Activated T-cell treated with anti-CD3 and anti-CD28 coated beads, Interleukin-2, amount 50 U/mL, for 72 hours (primary cell): Measurements from ENCODE around the gene MAN2A2. TPM values are rescaled to one million over a fixed set of nuclear protein-coding genes. Genes with fewer than 3 reads are reported as not detected.
A peak's percentile ranks its signal among the peaks of the same experiment; 100 is the strongest.

Source experiments
- ATAC-seq, 2 donors: fragments of 150-1000 bp; cut with Tn5 transposase; replicated peaks in 1 of 2; 2 replicates each; pipeline ENCODE4 v1.10.0; 2021; ENCODE audit warnings: moderate library complexity in 2 of 2, mild to moderate bottlenecking in 1 of 2
- DNase-seq, 2 donors: peaks; one replicate each; pipeline ENCODE4 v3.0.0; 2021 to 2022; ENCODE audit warnings: mixed read lengths in 1 of 2
- H3K27ac Mint-ChIP-seq: one replicate; pipeline ENCODE4 v1.8.0; 2022; ENCODE audit warnings: mild to moderate bottlenecking, moderate library complexity, mixed read lengths
- H3K27me3 Mint-ChIP-seq: one replicate; pipeline ENCODE4 v1.8.0; 2022; ENCODE audit warnings: low read depth, mixed read lengths
- H3K36me3 Mint-ChIP-seq, 2 donors: one replicate each; pipeline ENCODE4 v1.8.0; 2022; ENCODE audit warnings: mixed read lengths in 2 of 2, mild to moderate bottlenecking in 1 of 2; ENCODE audit not compliant: insufficient read depth in 2 of 2
- H3K4me1 Mint-ChIP-seq: one replicate; pipeline ENCODE4 v1.8.0; 2022; ENCODE audit warnings: low read depth, mixed read lengths
- H3K4me3 Mint-ChIP-seq, 2 donors: one replicate each; pipeline ENCODE4 v1.8.0; 2022; ENCODE audit warnings: mild to moderate bottlenecking in 2 of 2, mixed read lengths in 2 of 2, moderate library complexity in 2 of 2
- H3K9me3 Mint-ChIP-seq, 2 donors: one replicate each; pipeline ENCODE4 v1.8.0; 2022; ENCODE audit warnings: mixed read lengths in 2 of 2
- total RNA-seq, 2 donors: library from RNA; stranded (reverse); gene quantifications; one replicate each; pipeline ENCODE4 v1.2.3, GENCODE V29; 2022

The MAN2A2 gene
- total RNA-seq, 2 donors from 2014 or later = 159 to 190 TPM

GRCh38 chr15:90882781-90883525, 20.1 kb upstream of the MAN2A2 start:
- H3K36me3 Mint-ChIP-seq = peaks cover 9 to 13% of the 10 kb centered on the region in 2 donors

GRCh38 chr15:90883526-90883975, 19.6 kb upstream of the MAN2A2 start:
- peak overlapping the region; percentile 15 for H3K27ac Mint-ChIP-seq
- H3K4me1 Mint-ChIP-seq = peaks cover 60% of the 10 kb centered on the region
- no peak for ATAC-seq
- H3K36me3 Mint-ChIP-seq = peaks cover 11 to 14% of the 10 kb centered on the region in 2 donors
- no peaks in the 10 kb centered on the region for H3K27me3 Mint-ChIP-seq
- H3K4me3 Mint-ChIP-seq = peak overlapping the region; percentile 14 to 54
- no peaks in the 10 kb centered on the region for H3K9me3 Mint-ChIP-seq
- DNase-seq = no peak

More at GRCh38 chr15:90882781-90883525, 20.1 kb upstream of the MAN2A2 start:
- Mint-ChIP-seq H3K4me1 (peaks cover 66% of the 10 kb centered on the region), H3K4me3 (peak overlapping the region; percentile 14 to 54), H3K27me3 (no peaks in the 10 kb centered on the region), H3K9me3 (no peaks in the 10 kb centered on the region), H3K27ac (peak overlapping the region; percentile 60)
- ATAC-seq (no peak), DNase-seq (no peak)

- Mint-ChIP-seq H3K9me3 (no peaks in the 10 kb centered on the region), H3K36me3 (peaks cover 11 to 14% of the 10 kb centered on the region in 2 donors), H3K27ac (peak within 1 kb of the TSS; percentile 86), H3K27me3 (no peaks in the 10 kb centered on the region), H3K4me3 (peak within 1 kb of the TSS; percentile 28 to 66), H3K4me1 (peaks cover 57% of the 10 kb centered on the region)
- DNase-seq (peak in 1 of 2 donors; percentile 54), ATAC-seq (peak; percentile 10 to 11)
Observed at GRCh38 chr15:90883976-90884718, 19.0 kb upstream of the MAN2A2 start, which contains the start of gene FES. FES (plus strand) TSS chr15:90884504; CDS start chr15:90885046, 542 bp downstream.

- Mint-ChIP-seq H3K4me1 (peaks cover 50% of the 10 kb centered on the region), H3K27me3 (no peaks in the 10 kb centered on the region), H3K9me3 (no peaks in the 10 kb centered on the region), H3K36me3 (peaks cover 11 to 14% of the 10 kb centered on the region in 2 donors), H3K27ac (peak overlapping the region; percentile 86), H3K4me3 (peak overlapping the region; percentile 28 to 66)
- peak in 1 of 2 donors; percentile 47 for DNase-seq
- peak; percentile 3 to 15 for ATAC-seq
Observed at GRCh38 chr15:90884719-90885431, 18.2 kb upstream of the MAN2A2 start.

- peaks cover 11 to 14% of the 10 kb centered on the region in 2 donors for H3K36me3 Mint-ChIP-seq
- no peaks in the 10 kb centered on the region for H3K27me3 Mint-ChIP-seq
- DNase-seq = peak; percentile 86 to 91
- no peaks in the 10 kb centered on the region for H3K9me3 Mint-ChIP-seq
- H3K4me1 Mint-ChIP-seq = peaks cover 45% of the 10 kb centered on the region
- peak overlapping the region; percentile 86 for H3K27ac Mint-ChIP-seq
- peak; percentile 51 to 55 for ATAC-seq
- H3K4me3 Mint-ChIP-seq = peak overlapping the region; percentile 28 to 66
Observed at GRCh38 chr15:90885432-90886290, 17.4 kb upstream of the MAN2A2 start.

- peak overlapping the region; percentile 70 for H3K27ac Mint-ChIP-seq
- H3K36me3 Mint-ChIP-seq = peaks cover 11 to 14% of the 10 kb centered on the region in 2 donors
- no peaks in the 10 kb centered on the region for H3K9me3 Mint-ChIP-seq
- peak overlapping the region in 1 of 2 donors; percentile 12 for H3K4me3 Mint-ChIP-seq
- H3K27me3 Mint-ChIP-seq = no peaks in the 10 kb centered on the region
- H3K4me1 Mint-ChIP-seq = peaks cover 40% of the 10 kb centered on the region
- DNase-seq = no peak
- ATAC-seq = no peak
Observed at GRCh38 chr15:90886291-90886614, 16.8 kb upstream of the MAN2A2 start.

GRCh38 chr15:90887037-90887481, 16.0 kb upstream of the MAN2A2 start:
- H3K9me3 Mint-ChIP-seq = no peaks in the 10 kb centered on the region
- peaks cover 11 to 12% of the 10 kb centered on the region in 2 donors for H3K36me3 Mint-ChIP-seq
- no peaks in the 10 kb centered on the region for H3K27me3 Mint-ChIP-seq
- no peak for ATAC-seq
- DNase-seq = no peak
- H3K27ac Mint-ChIP-seq = peak overlapping the region; percentile 19
- peaks cover 39% of the 10 kb centered on the region for H3K4me1 Mint-ChIP-seq
- no peak overlapping the region for H3K4me3 Mint-ChIP-seq

- Mint-ChIP-seq H3K4me3 (no peak overlapping the region), H3K36me3 (peaks cover 11 to 13% of the 10 kb centered on the region in 2 donors), H3K4me1 (peaks cover 24% of the 10 kb centered on the region), H3K27me3 (no peaks in the 10 kb centered on the region), H3K27ac (peak overlapping the region; percentile 65), H3K9me3 (no peaks in the 10 kb centered on the region)
- DNase-seq = no peak
- ATAC-seq = peak; percentile 2 to 10
Observed at GRCh38 chr15:90889313-90889730, 13.8 kb upstream of the MAN2A2 start.

GRCh38 chr15:90889736-90890456, 13.2 kb upstream of the MAN2A2 start:
- H3K27ac Mint-ChIP-seq = peak overlapping the region; percentile 65
- DNase-seq = no peak
- peak in 1 of 2 donors; percentile 0 for ATAC-seq
- H3K4me1 Mint-ChIP-seq = peaks cover 22% of the 10 kb centered on the region
- H3K4me3 Mint-ChIP-seq = no peak overlapping the region
- H3K27me3 Mint-ChIP-seq = no peaks in the 10 kb centered on the region
- H3K36me3 Mint-ChIP-seq = peaks cover 11 to 13% of the 10 kb centered on the region in 2 donors
- H3K9me3 Mint-ChIP-seq = no peaks in the 10 kb centered on the region

- Mint-ChIP-seq H3K4me3 (no peak overlapping the region), H3K36me3 (peaks cover 13 to 17% of the 10 kb centered on the region in 2 donors), H3K4me1 (peaks cover 12% of the 10 kb centered on the region), H3K27ac (peak overlapping the region; percentile 29), H3K27me3 (no peaks in the 10 kb centered on the region), H3K9me3 (no peaks in the 10 kb centered on the region)
- no peak for ATAC-seq
- no peak for DNase-seq
Observed at GRCh38 chr15:90890839-90891238, 12.3 kb upstream of the MAN2A2 start.

- peak overlapping the region; percentile 61 for H3K27ac Mint-ChIP-seq
- H3K27me3 Mint-ChIP-seq = no peaks in the 10 kb centered on the region
- H3K4me3 Mint-ChIP-seq = no peak overlapping the region
- ATAC-seq (no peak), DNase-seq (no peak)
- peaks cover 17 to 18% of the 10 kb centered on the region in 2 donors for H3K36me3 Mint-ChIP-seq
- no peaks in the 10 kb centered on the region for H3K9me3 Mint-ChIP-seq
- H3K4me1 Mint-ChIP-seq = peaks cover 6% of the 10 kb centered on the region
Observed at GRCh38 chr15:90891346-90891949, 11.7 kb upstream of the MAN2A2 start.
